C4-2B (cell line): ENCODE data around the gene PIP4K2C.

ENCODE experiments used
- ZFX ChIP-seq: fragments of 450-650 bp; IDR thresholded peaks from 2 replicates; pipeline ENCODE4 v1.6.1; 2017
- TF ChIP-seq, protein P1 (sequence below): fragments of 450-650 bp; conservative IDR thresholded peaks from 2 replicates; pipeline ENCODE4 v1.5.1; 2017; ENCODE audit warnings: mild to moderate bottlenecking

DNA sequence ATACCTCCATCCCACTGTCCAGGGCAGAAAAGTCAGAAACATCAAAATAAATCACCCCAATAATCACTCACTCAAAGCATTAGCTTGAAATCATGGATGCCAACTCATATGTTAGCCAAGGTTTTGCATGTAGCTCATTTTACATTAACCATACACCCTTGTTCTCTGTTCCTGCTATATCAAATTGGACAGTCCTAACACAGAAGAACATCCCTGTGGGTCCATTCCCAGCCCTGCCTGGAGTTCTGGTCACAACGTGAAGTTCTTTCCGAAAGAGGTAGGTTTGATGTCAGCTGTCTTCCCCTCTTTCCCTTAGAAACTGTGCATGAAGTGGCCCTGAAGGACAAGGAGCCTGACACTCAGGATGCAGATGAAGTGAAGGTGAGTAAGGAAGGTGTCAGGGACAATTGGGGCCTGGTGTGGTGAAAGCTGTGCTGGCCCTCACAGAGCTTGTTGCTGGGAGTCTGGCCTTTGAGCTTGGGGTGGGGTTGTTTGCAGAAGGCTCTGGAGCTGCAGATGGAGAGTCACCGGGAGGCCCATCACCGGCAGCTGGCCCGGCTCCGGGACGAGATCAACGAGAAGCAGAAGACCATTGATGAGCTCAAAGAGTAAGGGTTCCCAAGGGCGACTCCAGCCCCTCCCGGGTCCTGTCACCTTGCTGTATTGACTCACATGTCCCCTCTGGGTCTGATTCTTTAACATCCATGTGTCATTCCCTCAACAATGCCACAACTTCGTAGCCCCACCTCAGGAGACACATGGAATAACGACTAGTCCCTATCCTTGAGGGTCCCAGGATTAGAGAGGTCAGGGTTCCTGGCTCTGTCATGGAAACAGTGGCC lies 15.0 kb upstream of the PIP4K2C start:
- TF ChIP-seq, protein P1, sequence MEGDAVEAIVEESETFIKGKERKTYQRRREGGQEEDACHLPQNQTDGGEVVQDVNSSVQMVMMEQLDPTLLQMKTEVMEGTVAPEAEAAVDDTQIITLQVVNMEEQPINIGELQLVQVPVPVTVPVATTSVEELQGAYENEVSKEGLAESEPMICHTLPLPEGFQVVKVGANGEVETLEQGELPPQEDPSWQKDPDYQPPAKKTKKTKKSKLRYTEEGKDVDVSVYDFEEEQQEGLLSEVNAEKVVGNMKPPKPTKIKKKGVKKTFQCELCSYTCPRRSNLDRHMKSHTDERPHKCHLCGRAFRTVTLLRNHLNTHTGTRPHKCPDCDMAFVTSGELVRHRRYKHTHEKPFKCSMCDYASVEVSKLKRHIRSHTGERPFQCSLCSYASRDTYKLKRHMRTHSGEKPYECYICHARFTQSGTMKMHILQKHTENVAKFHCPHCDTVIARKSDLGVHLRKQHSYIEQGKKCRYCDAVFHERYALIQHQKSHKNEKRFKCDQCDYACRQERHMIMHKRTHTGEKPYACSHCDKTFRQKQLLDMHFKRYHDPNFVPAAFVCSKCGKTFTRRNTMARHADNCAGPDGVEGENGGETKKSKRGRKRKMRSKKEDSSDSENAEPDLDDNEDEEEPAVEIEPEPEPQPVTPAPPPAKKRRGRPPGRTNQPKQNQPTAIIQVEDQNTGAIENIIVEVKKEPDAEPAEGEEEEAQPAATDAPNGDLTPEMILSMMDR, result no peak
- no peak for TF ChIP-seq ZFX
